22Rv1 (cell line): ENCODE results near the gene DENND1A.

ENCODE experiments used
- CTCF ChIP-seq: fragments of 450-650 bp; IDR thresholded peaks from 2 replicates; pipeline ENCODE4 v1.5.1; 2017; ENCODE audit warnings: mild to moderate bottlenecking
- ZFX ChIP-seq: fragments of 450-650 bp; IDR thresholded peaks from 2 replicates; pipeline ENCODE4 v1.6.1; 2017; ENCODE audit warnings: antibody characterized with exemption, borderline replicate concordance

GRCh38 chr9:123471843-123472570 lies 457.9 kb downstream of the DENND1A start:
- TF ChIP-seq CTCF (no peak), ZFX (no peak)
